K562 (cell line): Measurements from ENCODE around the gene PLA2G2C. TPM values are rescaled to one million over a fixed set of nuclear protein-coding genes. Genes with fewer than 3 reads are reported as not detected.
A peak's percentile ranks its signal among the peaks of the same experiment; 100 is the strongest.

Experiments
- ATAC-seq: fragments of 200-7000 bp; cut with Tn5 transposase; 3 replicates; pipeline ENCODE4 v1.9.1; 2020; ENCODE audit warnings: moderate library complexity
- BruUV-seq: library from RNA; stranded (reverse); fragments of 400-500 nt; replicated peaks from 2 replicates; lab custom pipeline; 2021; lab: Mats Ljungman, UMichigan
- CTCF ChIA-PET: fragments of 300-600 bp; formaldehyde crosslinking; extraction: SDS; loops from one replicate; lab custom pipeline; 2021; ENCODE audit warnings: low intra/inter-chr PET ratio; lab: Yijun Ruan, JAX
- POLR2A ChIA-PET: fragments of 300-600, 350-650 bp; sonication (Branson Sonifier 250); formaldehyde crosslinking; extraction: SDS; loops from one replicate; lab custom pipeline; 2021; ENCODE audit warnings: antibody characterized with exemption, inconsistent platforms; lab: Yijun Ruan, JAX
- DNase-seq, 4 experiments: peaks; one replicate each; pipeline versions ENCODE4 v3.0.0 to v3.0.0-alpha.2; 2011 to 2018; ENCODE audit warnings: low spot score in 3 of 4, mixed read lengths in 3 of 4; ENCODE audit errors: extremely low read depth in 1 of 4
- FAIRE-seq: peaks from 2 replicates; lab custom pipeline; 2011; peaks lifted over from hg19 to GRCh38; lab: Jason Lieb, UNC
- H2AFZ ChIP-seq: 2 replicates; pipeline ENCODE4 v1.6.0; 2011; ENCODE audit warnings: low read depth, low read length, control low read depth, inconsistent platforms
- H3K27ac ChIP-seq: fragments of 200-600 bp; 3 replicates; pipeline ENCODE4 v1.8.0; 2011; ENCODE audit warnings: low read depth, mild to moderate bottlenecking, control low read depth, inconsistent platforms, low read length, moderate library complexity, mixed read lengths; ENCODE audit errors: extremely low read depth
- H3K27me3 ChIP-seq, 2 experiments: fragments of 300-600 bp in 1 of 2; 2 replicates in 1 of 2; 3 replicates in 1 of 2; pipeline versions ENCODE4 v1.6.0 to v1.8.0; 2011; ENCODE audit warnings: inconsistent platforms in 2 of 2, low read length in 2 of 2, mild to moderate bottlenecking in 1 of 2, mixed read lengths in 1 of 2, moderate library complexity in 1 of 2; ENCODE audit not compliant: control insufficient read depth in 2 of 2, insufficient read depth in 2 of 2
- H3K36me3 ChIP-seq: fragments of 300-600 bp; 3 replicates; pipeline ENCODE4 v1.8.0; 2011; ENCODE audit warnings: mild to moderate bottlenecking, low read length, inconsistent platforms; ENCODE audit not compliant: control insufficient read depth, insufficient read depth
- H3K4me1 ChIP-seq, 2 experiments: fragments of 200-600 bp in 1 of 2; replicated peaks in 1 of 2; 2 replicates in 1 of 2; 3 replicates in 1 of 2; pipeline versions ENCODE4 v1.5.1 to v1.8.0; 2011; ENCODE audit warnings: inconsistent platforms in 2 of 2, low read length in 2 of 2, mild to moderate bottlenecking in 1 of 2, mixed read lengths in 1 of 2, moderate library complexity in 1 of 2; ENCODE audit not compliant: control insufficient read depth in 2 of 2, insufficient read depth in 2 of 2
- H3K4me2 ChIP-seq: 2 replicates; pipeline ENCODE4 v1.6.1; 2011; ENCODE audit warnings: low read length, control low read depth, inconsistent platforms, mixed read lengths; ENCODE audit not compliant: insufficient read depth
- H3K4me3 ChIP-seq: fragments of 200-600 bp; sonication (generic), shearing (Covaris generic); 2 replicates; pipeline ENCODE4 v1.5.1; 2016; ENCODE audit warnings: control low read depth, inconsistent platforms
- H3K79me2 ChIP-seq: fragments of 200-600 bp; 3 replicates; pipeline ENCODE4 v1.8.0; 2011; ENCODE audit warnings: low read length, inconsistent platforms; ENCODE audit not compliant: control insufficient read depth, insufficient read depth
- H3K9ac ChIP-seq, 2 experiments: 2 replicates each; pipeline versions ENCODE4 v1.6.0 to v1.6.1; 2011; ENCODE audit warnings: low read depth in 2 of 2, low read length in 2 of 2, control low read depth in 1 of 2, inconsistent platforms in 1 of 2, mild to moderate bottlenecking in 1 of 2, mixed read lengths in 1 of 2; ENCODE audit not compliant: insufficient read depth in 1 of 2
- H3K9me1 ChIP-seq: one replicate; pipeline ENCODE4 v1.6.0; 2011; ENCODE audit warnings: inconsistent platforms, mild to moderate bottlenecking, low read length, moderate library complexity; ENCODE audit not compliant: control insufficient read depth, insufficient read depth
- H3K9me3 ChIP-seq: replicated peaks from 2 replicates; pipeline ENCODE4 v1.5.1; 2011; ENCODE audit warnings: low read depth, low read length, inconsistent platforms; ENCODE audit not compliant: control insufficient read depth, insufficient read depth
- H4K20me1 ChIP-seq: replicated peaks from 2 replicates; pipeline ENCODE4 v1.6.1; 2011; ENCODE audit warnings: low read length, inconsistent platforms, mixed read lengths; ENCODE audit not compliant: control insufficient read depth, insufficient read depth
- ARHGAP35 ChIP-seq: fragments of 450-650 bp; IDR thresholded peaks from 2 replicates; pipeline ENCODE4 v1.6.1; 2018; ENCODE audit not compliant: partially characterized antibody
- CGGBP1 ChIP-seq: fragments of 250-450 bp; sonication (Bioruptor Pico); IDR thresholded peaks from 2 replicates; pipeline ENCODE4 v1.9.0; 2021; ENCODE audit warnings: mild to moderate bottlenecking
- FOXA3 ChIP-seq, 2 experiments: fragments of 450-650 bp in 1 of 2; sonication (generic) in 1 of 2; formaldehyde crosslinking; IDR thresholded peaks in 1 of 2; conservative IDR thresholded peaks in 1 of 2; 2 replicates each; pipeline versions ENCODE4 v1.4.0 to v1.8.0; 2020 to 2022; ENCODE audit warnings: mild to moderate bottlenecking in 2 of 2, missing genetic modification reagents in 1 of 2
- FOXK1 ChIP-seq: sonication (generic); formaldehyde crosslinking; IDR thresholded peaks from 2 replicates; pipeline ENCODE4 v1.8.0; 2022; ENCODE audit warnings: missing genetic modification reagents, mild to moderate bottlenecking, borderline replicate concordance
- FOXP4 ChIP-seq: sonication (generic); formaldehyde crosslinking; IDR thresholded peaks from 2 replicates; pipeline ENCODE4 v1.8.0; 2022; ENCODE audit warnings: mild to moderate bottlenecking, missing genetic modification reagents, borderline replicate concordance
- IFI16 ChIP-seq: fragments of 250-450 bp; sonication (Bioruptor Pico); IDR thresholded peaks from 2 replicates; pipeline ENCODE4 v2.1.2; 2022; ENCODE audit warnings: mild to moderate bottlenecking, inconsistent platforms
- IRF2 ChIP-seq: sonication (generic); formaldehyde crosslinking; IDR thresholded peaks from 2 replicates; pipeline ENCODE4 v1.8.1; 2022; ENCODE audit warnings: mild to moderate bottlenecking, missing genetic modification reagents
- JUN ChIP-seq, 2 experiments: sonication (generic) in 1 of 2; formaldehyde crosslinking in 1 of 2; IDR thresholded peaks; 2 replicates each; pipeline versions ENCODE4 v1.6.1 to v1.8.0; 2012 to 2022; ENCODE audit warnings: borderline replicate concordance in 2 of 2, mild to moderate bottlenecking in 2 of 2, improper control_type of control experiment in 1 of 2, low read depth in 1 of 2, low read length in 1 of 2, missing genetic modification reagents in 1 of 2
- LARP7 ChIP-seq: fragments of 450-650 bp; IDR thresholded peaks from 2 replicates; pipeline ENCODE4 v1.6.1; 2016
- PHF20 ChIP-seq: fragments of 450-650 bp; IDR thresholded peaks from 2 replicates; pipeline ENCODE4 v1.6.1; 2018; ENCODE audit not compliant: partially characterized antibody
- PPARD ChIP-seq: fragments of 250-450 bp; sonication (Bioruptor Pico); IDR thresholded peaks from 2 replicates; pipeline ENCODE4 v1.8.0; 2022; ENCODE audit warnings: inconsistent platforms, mild to moderate bottlenecking, moderate library complexity
- TRIM28 ChIP-seq: fragments of 450-650 bp; IDR thresholded peaks from 2 replicates; pipeline ENCODE4 v1.6.1; 2017
- ZFP30 ChIP-seq: fragments of 250-450 bp; sonication (Bioruptor Pico); IDR thresholded peaks from 2 replicates; pipeline ENCODE4 v1.8.0; 2022; ENCODE audit warnings: moderate library complexity, mild to moderate bottlenecking, inconsistent platforms, borderline replicate concordance
- ZNF143 ChIP-seq: sonication (generic); formaldehyde crosslinking; IDR thresholded peaks from 2 replicates; pipeline ENCODE4 v1.9.0; 2022; ENCODE audit warnings: mild to moderate bottlenecking, missing genetic modification reagents
- ZNF24 ChIP-seq: fragments of 450-650 bp; IDR thresholded peaks from 2 replicates; pipeline ENCODE4 v1.6.1; 2016
- ZNF277 ChIP-seq: fragments of 250-450 bp; sonication (Bioruptor Pico); IDR thresholded peaks from 2 replicates; pipeline ENCODE4 v1.8.0; 2022; ENCODE audit warnings: inconsistent platforms, mild to moderate bottlenecking, moderate library complexity, borderline replicate concordance
- ZNF512 ChIP-seq: IDR thresholded peaks from 2 replicates; pipeline ENCODE4 v1.6.1; 2016; ENCODE audit warnings: missing genetic modification characterization, missing compliant biosample characterization
- WGBS: fragments of 100-300 bp; shearing (Covaris generic); methylation state at CpG from one replicate; pipeline ENCODE4 v1.1.6; 2016; ENCODE audit warnings: low coverage, mixed read lengths; ENCODE audit not compliant: insufficient coverage; ENCODE audit errors: missing lambda C conversion rate; 5-methylcytosine and 5-hydroxymethylcytosine counted together
- in situ Hi-C: fragments of 300-500 bp; cut with MboI; formaldehyde crosslinking; loops from 4 replicates; pipeline ENCODE4 v1.15.0; 2018; ENCODE audit warnings: inconsistent platforms, mixed read lengths
- intact Hi-C: fragments of 100-400 bp; cut with micrococcal nuclease; formaldehyde crosslinking; loops from 2 replicates; pipeline ENCODE4 v1.14.2; 2022
- polyA plus RNA-seq, 8 experiments: library from polyadenylated mRNA; depleted of rRNA in 4 of 8; stranded (reverse) in 5 of 8; unstranded in 3 of 8; fragments of >200 nt; fragmentation: Nextera tagmentation in 2 of 8; fragmentation: Illumina TruSeq in 1 of 8; extraction: Ambion mirVana in 2 of 8; extraction: Trizol in 1 of 8; gene quantifications; 2 replicates each; pipeline versions ENCODE4 v1.2.1 to v1.2.3, GENCODE V29; 2011 to 2014; ENCODE audit warnings: inconsistent platforms in 1 of 8, missing spikeins in 1 of 8
- total RNA-seq, 7 experiments: library from RNA; depleted of rRNA in 6 of 7; stranded (reverse); fragments of >200 nt in 6 of 7; fragmentation: Illumina TruSeq in 2 of 7; extraction: Trizol in 2 of 7; gene quantifications; 2 replicates each; pipeline versions ENCODE4 v1.2.1 to v1.2.3, GENCODE V29; 2011 to 2021; ENCODE audit warnings: low replicate concordance in 1 of 7

Gene PLA2G2C
- total and polyA plus RNA-seq, 9 of the 15 experiments (the other 6 are each of a cell fraction or from before 2014, with no cell fraction given) = 0.14 to 0.49 (median 0.21) TPM

GRCh38 chr1:20179371-20180128 lies 6.8 kb downstream of the PLA2G2C start:
- no TSS peak for BruUV-seq
- Histone ChIP-seq H3K4me3 (no peak overlapping the region), H3K9me1 (no peaks in the 10 kb centered on the region), H2AFZ (no peak overlapping the region), H3K4me2 (no peak overlapping the region), H3K27ac (no peak overlapping the region), H3K9me3 (peaks cover 7% of the 10 kb centered on the region), H3K36me3 (no peaks in the 10 kb centered on the region), H3K79me2 (no peaks in the 10 kb centered on the region), H3K4me1 (peaks cover 22 to 28% of the 10 kb centered on the region in 2 experiments), H3K9ac (no peak overlapping the region), H4K20me1 (no peaks in the 10 kb centered on the region), H3K27me3 (no peaks in the 10 kb centered on the region)
- ATAC-seq (no peak), FAIRE-seq (peak; percentile 64), DNase-seq (no peak)
- CTCF ChIA-PET = no interaction called here
- POLR2A ChIA-PET = interaction anchor here (0.8 to 2.1 kb wide), 5 partner anchors 8 to 16 kb away, joined by 3 to 15 read pairs (median 3); no protein-coding TSS in a partner anchor
- intact Hi-C loops (no loop called here), in situ Hi-C loops (no loop called here)
- 64% methylated on average over 2 of the region's 2 CpGs for WGBS
- TF ChIP-seq LARP7 (0 out of 2 replicates have a peak, but pooled peaks have one; percentile 49), FOXP4 (CRISPR knock-in tag) (no peak), CGGBP1 (CRISPR knock-in tag) (no peak), TRIM28 (no peak), PPARD (CRISPR knock-in tag) (no peak), ZNF277 (CRISPR knock-in tag) (no peak), FOXK1 (no peak), ZNF512 (tag) (peak; percentile 57; the same call in 1 of the 2 replicates), ZNF24 (no peak), ARHGAP35 (peak; percentile 4), ZNF143 (CRISPR knock-in tag) (0 out of 2 replicates have a peak, but pooled peaks have one; percentile 17), ZFP30 (CRISPR knock-in tag) (no peak), IFI16 (CRISPR knock-in tag) (no peak), JUN (IDR thresholded peaks at IDR 0.05; ENCODE audit: borderline replicate concordance, low read depth, low read length) (no peak), JUN (CRISPR knock-in tag; IDR thresholded peaks at IDR 0.05; ENCODE audit: borderline replicate concordance) (no peak), IRF2 (no peak), PHF20 (peak; percentile 22), FOXA3 (CRISPR knock-in tag; conservative IDR thresholded peaks at IDR 0.05 in 1 of 2, IDR thresholded peaks at IDR 0.05 in 1 of 2) (peak in 1 of 2 experiments; percentile 49; a peak in 1 of 4 replicates)
